GM12874 (cell line): Measurements from ENCODE around the gene ERC2.

Experiments used
- TF ChIP-seq, protein P1 (sequence below): IDR thresholded peaks from 2 replicates; pipeline ENCODE4 v1.5.1; 2011; ENCODE audit warnings: low read depth, mild to moderate bottlenecking, control low read depth, low read length, moderate library complexity; ENCODE audit not compliant: insufficient read depth

ERC2 gene

DNA sequence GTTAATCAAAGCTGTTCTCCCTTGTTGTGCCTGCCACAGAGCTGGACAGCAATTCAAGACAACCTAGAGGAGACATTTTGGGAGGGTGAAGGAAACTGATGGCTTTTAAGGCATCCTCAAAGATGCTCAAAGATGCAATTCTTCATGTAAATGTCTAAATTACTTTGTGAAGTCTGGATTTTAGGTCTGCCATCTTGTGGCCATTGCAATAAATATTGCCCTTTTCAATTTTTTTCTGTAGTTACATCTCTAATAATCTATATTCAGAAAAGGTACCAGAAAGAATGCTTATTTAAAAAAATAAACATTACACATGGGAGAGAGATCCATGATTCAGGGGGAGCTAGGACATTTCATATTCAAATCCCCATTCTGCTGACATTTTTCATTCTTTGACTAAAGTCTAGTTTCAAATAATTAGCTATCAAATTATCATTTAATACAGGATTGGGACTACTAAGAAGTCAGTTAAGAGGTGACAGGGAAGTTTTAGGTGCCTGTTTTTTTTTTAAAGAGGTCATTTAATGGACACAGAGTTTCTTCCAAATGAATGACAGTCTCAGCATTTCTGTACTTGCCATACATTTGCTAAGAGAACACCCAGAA lies 721.4 kb downstream of the ERC2 start:
- TF ChIP-seq, protein P1, sequence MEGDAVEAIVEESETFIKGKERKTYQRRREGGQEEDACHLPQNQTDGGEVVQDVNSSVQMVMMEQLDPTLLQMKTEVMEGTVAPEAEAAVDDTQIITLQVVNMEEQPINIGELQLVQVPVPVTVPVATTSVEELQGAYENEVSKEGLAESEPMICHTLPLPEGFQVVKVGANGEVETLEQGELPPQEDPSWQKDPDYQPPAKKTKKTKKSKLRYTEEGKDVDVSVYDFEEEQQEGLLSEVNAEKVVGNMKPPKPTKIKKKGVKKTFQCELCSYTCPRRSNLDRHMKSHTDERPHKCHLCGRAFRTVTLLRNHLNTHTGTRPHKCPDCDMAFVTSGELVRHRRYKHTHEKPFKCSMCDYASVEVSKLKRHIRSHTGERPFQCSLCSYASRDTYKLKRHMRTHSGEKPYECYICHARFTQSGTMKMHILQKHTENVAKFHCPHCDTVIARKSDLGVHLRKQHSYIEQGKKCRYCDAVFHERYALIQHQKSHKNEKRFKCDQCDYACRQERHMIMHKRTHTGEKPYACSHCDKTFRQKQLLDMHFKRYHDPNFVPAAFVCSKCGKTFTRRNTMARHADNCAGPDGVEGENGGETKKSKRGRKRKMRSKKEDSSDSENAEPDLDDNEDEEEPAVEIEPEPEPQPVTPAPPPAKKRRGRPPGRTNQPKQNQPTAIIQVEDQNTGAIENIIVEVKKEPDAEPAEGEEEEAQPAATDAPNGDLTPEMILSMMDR, result 0 out of 2 replicates have a peak, but pooled peaks have one; percentile 16

GRCh38 chr3:55742832-55743136 lies 725.5 kb downstream of the ERC2 start:
- TF ChIP-seq, protein P1, result no peak

DNA sequence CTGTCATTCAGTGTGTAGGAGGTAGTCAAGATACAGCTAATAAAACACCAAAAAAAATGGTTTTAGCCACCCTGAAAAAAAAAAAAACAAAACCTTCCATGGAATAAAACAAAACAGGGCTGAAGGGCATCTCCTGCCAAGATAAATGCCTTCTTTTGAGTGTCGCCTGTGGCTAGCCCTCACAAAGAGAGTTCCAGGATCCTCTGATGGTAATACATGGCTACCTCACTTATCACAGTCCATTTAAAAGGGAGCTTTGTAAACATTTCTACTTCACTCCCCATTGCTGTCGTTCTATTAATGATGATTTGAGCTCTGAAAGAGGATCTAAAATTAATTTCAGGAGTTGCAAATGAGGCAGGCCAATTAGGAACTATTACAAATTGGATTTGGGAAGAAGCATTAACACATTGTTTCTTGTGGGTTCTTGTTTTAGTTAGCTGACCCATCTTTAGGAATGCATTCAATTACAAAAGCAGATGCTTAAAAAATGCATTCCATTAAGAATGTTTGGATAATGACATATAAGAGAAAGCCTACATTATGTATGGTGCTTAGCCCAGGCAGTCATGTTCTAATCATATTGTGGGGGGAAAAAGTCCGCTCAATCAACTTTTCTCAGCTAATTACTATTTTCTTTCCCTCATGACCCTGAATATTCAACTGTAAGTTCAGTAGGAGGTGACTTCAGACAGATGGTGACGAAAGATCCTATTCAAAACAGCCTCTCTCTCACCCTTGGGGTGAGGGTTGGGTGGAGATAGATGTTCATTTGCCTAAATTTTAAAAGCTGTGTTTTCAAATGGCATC lies 726.0 kb downstream of the ERC2 start:
- TF ChIP-seq, protein P1, result no peak

- TF ChIP-seq, protein P1, result no peak
Measured at GRCh38 chr3:55737186-55737585, 731.1 kb downstream of the ERC2 start.

- TF ChIP-seq, protein P1, result no peak
Measured at GRCh38 chr3:55735976-55736375, 732.3 kb downstream of the ERC2 start.

DNA sequence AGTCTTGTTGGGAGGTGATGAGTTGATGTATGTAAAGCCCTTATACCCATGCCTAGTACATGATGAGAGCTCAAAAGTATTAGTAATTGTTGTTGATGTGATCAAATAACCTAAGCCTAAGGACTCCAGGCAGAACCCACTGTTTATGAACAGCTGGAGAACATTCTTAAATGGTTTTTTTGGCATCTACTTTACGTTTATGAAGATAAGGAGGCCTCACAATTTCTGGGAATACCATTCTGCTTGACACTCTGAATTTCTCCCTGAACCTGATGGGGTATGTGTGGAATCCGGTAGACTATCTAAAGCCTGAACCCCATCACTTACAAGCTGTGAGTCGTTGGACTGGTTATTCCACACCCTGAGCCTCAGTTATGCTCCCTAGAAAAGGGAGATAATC lies 736.5 kb downstream of the ERC2 start:
- TF ChIP-seq, protein P1, result no peak

DNA sequence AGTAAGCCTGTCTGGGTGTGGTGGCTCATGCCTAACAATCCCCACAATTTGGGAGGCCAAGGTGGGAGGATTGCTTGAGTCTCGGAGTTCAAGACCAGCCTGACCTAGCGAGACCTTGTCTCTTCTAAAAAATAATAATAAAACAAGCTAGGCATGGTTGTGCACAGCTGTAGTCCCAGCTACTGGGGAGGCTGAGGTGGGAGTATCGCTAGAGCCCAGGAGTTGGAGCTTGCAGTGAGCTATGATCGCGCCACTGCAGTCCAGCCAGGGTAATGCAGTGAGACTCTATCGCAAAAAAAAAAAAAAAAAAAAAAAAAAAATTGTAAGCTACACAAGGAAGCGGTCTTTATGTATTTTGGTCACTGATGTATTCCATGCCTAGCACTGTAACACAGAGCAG lies 738.7 kb downstream of the ERC2 start:
- TF ChIP-seq, protein P1, result no peak
